GM12891 (cell line): ENCODE results near the gene CNDP2.

Source experiments
- DNase-seq: peaks from one replicate; pipeline ENCODE4 v3.0.0; 2011; ENCODE audit warnings: low spot score; ENCODE audit not compliant: insufficient read length
- FAIRE-seq: peaks from 2 replicates; lab custom pipeline; 2011; peaks lifted over from hg19 to GRCh38; lab: Jason Lieb, UNC
- PAX5 ChIP-seq: IDR thresholded peaks from 2 replicates; pipeline ENCODE4 v1.6.1; 2011; ENCODE audit warnings: low read length, moderate library complexity, mild to moderate bottlenecking; ENCODE audit not compliant: insufficient read depth, severe bottlenecking
- POLR2A ChIP-seq: IDR thresholded peaks from 2 replicates; pipeline ENCODE4 v1.6.1; 2011; ENCODE audit warnings: low read depth, low read length, control low read depth
- POLR2AphosphoS5 ChIP-seq: IDR thresholded peaks from 2 replicates; pipeline ENCODE4 v1.6.1; 2011; ENCODE audit warnings: low read depth, low read length, control low read depth
- POU2F2 ChIP-seq: IDR thresholded peaks from 2 replicates; pipeline ENCODE4 v1.6.1; 2011; ENCODE audit warnings: low read depth, mild to moderate bottlenecking, control low read depth, low read length, moderate library complexity
- SPI1 ChIP-seq: IDR thresholded peaks from 2 replicates; pipeline ENCODE4 v1.6.1; 2011; ENCODE audit warnings: low read depth, low read length, control low read depth
- TAF1 ChIP-seq: IDR thresholded peaks from 2 replicates; pipeline ENCODE4 v1.6.1; 2011; ENCODE audit warnings: low read depth, low read length, control low read depth

Gene CNDP2

DNA sequence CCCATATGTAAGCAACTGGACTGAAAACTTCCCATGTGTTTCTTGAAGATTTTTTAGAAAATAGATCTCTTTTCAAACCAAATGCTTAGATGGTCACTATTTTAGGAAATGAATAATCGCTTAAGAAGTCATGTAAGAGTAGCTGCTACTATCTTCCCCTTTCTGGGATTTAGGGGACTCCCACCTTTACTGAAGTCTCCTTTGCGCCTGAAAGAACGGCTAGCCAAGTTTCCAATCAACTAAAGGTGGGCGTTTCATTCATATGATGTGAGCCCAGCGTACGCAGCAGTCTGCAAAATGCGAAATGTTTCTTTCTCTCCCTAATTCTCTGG, 40.2 kb upstream of the CNDP2 start:
- no peak for DNase-seq
- FAIRE-seq = no peak
- TF ChIP-seq PAX5 (no peak), POU2F2 (no peak), POLR2AphosphoS5 (no peak), SPI1 (no peak), TAF1 (no peak), POLR2A (no peak)

DNA sequence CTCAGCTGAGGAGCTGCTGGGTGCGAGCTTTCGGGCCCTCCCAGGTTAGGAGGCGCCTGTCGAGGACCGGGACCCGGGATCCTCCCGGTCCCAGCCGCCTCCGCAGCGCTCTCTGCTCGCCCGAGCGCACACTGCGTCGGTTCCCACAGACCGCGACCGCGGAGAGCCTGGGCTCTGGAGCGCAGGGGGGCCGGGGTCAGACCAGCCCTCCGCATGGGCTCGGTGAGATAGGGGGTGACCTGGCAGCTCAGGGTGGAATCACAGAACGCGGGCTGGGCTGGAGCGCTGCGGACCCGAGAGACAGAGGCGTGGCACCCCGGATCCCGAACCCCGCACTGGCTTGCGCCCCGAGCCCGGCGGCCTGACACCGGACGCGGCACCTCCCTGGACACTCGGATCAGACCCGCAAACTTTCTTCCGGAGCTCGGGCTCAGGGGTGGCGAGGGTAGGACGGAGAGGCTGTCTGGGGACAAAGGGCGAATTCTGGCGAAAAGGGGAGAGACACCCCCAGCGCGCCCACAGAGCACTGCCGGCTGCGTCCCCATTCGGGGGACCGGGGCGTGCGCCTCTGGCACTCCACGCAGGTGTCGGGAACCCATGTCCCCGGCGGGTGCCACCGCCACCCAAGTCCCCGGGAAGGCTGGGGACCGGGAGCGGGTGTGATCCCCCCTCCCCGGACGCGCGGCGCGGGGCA, 39.7 kb upstream of the CNDP2 start:
- FAIRE-seq (no peak), DNase-seq (no peak)
- TF ChIP-seq POLR2A (no peak), POLR2AphosphoS5 (no peak), POU2F2 (no peak), SPI1 (no peak), PAX5 (no peak), TAF1 (no peak)

DNA sequence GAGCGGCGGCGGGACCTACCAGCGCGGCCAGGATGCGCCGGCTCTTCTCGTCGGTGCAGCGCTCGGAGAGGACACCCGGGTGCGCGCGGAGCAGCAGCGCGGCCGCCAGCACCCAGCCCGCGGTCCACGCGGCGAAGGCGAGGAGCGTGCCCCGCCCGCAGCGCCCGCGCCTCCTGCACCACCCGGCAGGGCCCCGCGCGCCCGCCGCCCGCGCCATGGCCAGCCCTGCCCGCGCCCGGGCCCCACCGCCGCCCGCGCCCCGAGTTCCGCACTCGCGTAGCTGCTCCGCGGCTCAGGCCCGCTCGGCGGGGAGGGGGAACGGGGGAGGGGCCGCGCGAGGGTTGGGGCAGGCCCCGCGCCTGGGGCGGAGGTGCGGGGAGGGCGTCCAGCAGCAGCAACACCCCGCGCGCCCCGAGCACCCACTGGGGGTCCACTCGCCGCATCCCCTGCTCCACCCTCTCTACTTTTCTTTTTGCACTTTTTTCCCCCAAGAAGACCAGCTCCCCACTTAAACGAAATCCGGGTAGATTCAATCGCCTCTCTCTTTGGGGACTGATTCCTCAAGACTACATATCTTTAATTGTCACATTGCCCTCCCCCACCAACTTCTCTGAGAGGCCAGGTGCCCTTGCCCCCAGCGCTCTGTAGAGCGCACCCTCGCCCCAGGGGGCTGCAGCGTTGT, 39.0 kb upstream of the CNDP2 start, which contains the start of gene DIPK1C:
Gene DIPK1C (minus strand): TSS at position 266 of the 682 bp plus-strand sequence. CDS start 49 bp downstream, at position 217.
- no peak for FAIRE-seq
- no peak for DNase-seq
- TF ChIP-seq SPI1 (no peak), POU2F2 (no peak), TAF1 (no peak), POLR2AphosphoS5 (no peak), PAX5 (no peak), POLR2A (no peak)

DNA sequence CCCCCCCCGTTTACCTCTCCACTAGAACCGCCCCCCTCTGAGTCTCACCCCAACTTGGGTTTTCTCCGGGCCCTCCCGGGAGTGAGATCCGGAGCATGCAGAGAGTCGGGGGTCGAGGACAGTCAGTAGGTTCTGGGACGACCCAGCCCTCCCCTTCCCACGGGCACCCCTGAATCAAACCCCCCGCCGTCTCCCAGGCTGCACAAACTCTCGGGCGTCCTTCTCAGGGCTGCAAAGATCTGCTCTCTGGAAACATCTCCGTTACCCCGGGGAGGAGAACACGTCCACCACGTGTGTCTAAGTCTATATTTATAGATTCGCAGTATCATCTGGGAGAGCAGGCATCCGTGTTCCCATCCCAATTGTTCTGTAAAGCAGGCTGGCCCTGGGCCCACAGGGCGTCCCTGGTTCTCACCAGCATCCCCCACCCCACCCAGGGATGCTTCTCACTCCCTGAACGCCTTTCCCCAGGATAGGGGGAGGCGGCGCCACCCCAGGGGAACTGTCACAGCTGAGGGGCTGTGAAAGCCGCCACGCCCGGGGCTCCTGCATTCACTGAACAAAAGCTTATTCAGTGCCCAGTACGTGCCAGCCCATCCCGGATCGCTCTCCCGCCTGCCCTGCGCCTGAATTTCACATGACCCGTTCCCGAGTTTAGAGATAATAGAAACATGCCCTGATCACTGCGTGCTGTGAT, 38.3 kb upstream of the CNDP2 start:
- no peak for TF ChIP-seq POLR2A
- no peak for TF ChIP-seq POLR2AphosphoS5
- no peak for TF ChIP-seq POU2F2
- no peak for TF ChIP-seq SPI1
- TF ChIP-seq PAX5 = no peak
- no peak for TF ChIP-seq TAF1
- FAIRE-seq (no peak), DNase-seq (no peak)

DNA sequence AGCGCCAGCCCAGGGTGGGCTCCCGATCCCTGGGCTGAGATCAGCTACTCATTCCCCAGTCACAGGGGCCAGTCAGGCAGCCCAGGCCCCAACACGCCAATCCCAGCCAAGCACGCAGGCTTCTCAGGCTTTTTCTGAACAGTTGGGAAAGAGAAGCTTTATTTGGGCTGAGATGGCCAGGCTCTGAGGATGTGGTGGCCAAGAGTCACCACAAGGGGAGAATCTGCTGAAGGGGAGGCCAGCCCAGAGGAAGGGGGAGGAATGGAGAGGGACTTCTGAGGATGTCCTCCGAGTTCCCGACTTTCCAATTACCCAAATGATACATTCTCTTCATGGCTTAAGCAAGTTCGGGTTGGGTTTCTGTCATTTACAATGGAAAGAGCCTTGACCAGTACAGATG, 36.3 kb upstream of the CNDP2 start:
- FAIRE-seq (no peak), DNase-seq (no peak)
- TF ChIP-seq TAF1 = no peak

DNA sequence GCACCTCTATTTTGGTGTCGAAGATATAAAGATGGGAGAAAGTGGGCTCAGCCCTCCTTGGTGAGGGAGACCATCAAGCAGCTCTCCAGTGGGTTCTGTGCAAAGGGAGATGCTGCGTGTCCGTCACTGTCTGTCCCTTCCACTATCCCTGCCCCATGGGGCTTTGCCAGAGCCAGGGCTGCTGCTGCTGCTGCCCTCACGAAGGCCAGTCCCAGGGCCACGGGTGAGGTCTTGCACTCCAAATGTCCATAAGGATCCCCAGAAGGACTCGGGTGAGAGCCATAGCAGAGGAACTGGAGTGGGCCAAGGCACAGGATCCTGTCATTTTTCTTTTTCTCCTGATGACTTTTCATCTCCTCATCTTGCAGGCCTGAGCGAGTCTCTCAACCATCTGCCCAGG, 35.3 kb upstream of the CNDP2 start:
- FAIRE-seq (no peak), DNase-seq (no peak)
- TF ChIP-seq SPI1 (no peak), POU2F2 (no peak), PAX5 (no peak), POLR2AphosphoS5 (no peak), TAF1 (no peak), POLR2A (no peak)

DNA sequence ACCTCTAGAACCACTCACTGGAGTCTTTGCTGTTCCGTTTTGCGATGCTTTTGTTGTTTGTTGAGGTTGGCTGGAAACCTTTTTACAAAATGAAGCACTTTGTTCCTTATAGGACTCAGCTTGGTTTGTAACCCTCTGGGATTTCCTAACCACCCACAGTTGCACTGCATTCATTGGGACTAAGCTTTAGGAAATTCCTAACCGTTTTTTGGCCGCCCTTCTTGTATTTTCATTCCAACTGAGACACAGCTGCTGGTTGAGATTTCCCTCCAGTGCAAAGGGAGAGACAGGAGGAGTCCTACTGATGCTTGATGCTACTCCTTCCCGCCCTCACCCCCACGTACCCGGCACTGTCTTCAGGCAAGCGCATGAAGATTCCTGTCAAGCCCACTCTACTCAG, 32.9 kb upstream of the CNDP2 start:
- TF ChIP-seq TAF1 (no peak), POU2F2 (no peak), POLR2A (no peak), POLR2AphosphoS5 (no peak), PAX5 (no peak), SPI1 (no peak)
- FAIRE-seq (no peak), DNase-seq (no peak)

DNA sequence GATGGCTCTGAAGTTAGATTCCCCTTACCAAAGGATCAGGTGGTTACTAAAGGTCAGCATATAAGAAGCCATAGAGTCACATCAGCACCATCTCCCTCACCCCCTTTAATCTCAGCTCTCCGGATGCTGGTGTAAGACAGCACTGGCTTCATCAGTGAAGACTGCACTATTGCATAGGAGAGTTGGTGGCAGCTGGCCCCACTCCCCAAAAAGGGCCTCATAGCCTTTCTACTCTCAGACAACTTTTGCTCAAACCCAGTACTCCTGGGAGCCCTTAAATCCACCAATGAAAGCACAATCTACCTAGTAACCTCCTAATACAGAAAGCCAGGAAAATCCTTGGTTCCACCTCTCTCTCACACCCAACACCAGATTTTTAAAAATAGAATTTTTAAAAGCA, 32.2 kb upstream of the CNDP2 start:
- TF ChIP-seq POLR2AphosphoS5 (no peak), POU2F2 (no peak), PAX5 (no peak), POLR2A (no peak), TAF1 (no peak), SPI1 (no peak)

DNA sequence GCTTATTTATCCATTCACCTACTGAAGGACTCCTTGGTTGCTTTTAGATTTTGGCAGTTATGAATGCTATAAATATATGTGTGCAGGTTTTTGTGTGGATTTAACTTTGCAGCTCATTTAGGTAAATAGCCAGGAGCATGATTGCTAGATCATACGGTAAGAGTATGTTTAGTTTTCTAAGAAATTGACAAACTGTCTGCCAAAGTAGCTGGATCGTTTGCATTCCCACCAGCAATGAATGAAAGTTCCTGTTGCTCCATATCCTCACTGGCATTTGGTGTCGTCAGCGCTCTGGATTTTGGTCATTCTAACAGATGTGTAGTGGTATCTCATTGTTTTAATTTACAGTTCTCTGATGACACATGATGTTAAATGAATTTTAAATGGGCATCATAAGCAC, 30.4 kb upstream of the CNDP2 start:
- FAIRE-seq = no peak
- DNase-seq = no peak
- TF ChIP-seq SPI1 = no peak
- no peak for TF ChIP-seq POU2F2
- no peak for TF ChIP-seq TAF1
- TF ChIP-seq POLR2AphosphoS5 = no peak
- TF ChIP-seq POLR2A = no peak
- TF ChIP-seq PAX5 = no peak

More for the DNA sequence above, 32.2 kb upstream of the CNDP2 start:
- FAIRE-seq (no peak), DNase-seq (no peak)
